Hepatic stellate cell (primary cell): ENCODE measurements around the gene PNMA8C.
"Not testable (repeated sequence)": the region's sequence is repeated elsewhere in the genome, so short reads cannot be mapped to it uniquely, and the experiment has no call there.

ENCODE experiments used
- DNase-seq: peaks from one replicate; pipeline ENCODE4 v3.0.0; 2011; ENCODE audit warnings: low spot score

The PNMA8C gene

DNA sequence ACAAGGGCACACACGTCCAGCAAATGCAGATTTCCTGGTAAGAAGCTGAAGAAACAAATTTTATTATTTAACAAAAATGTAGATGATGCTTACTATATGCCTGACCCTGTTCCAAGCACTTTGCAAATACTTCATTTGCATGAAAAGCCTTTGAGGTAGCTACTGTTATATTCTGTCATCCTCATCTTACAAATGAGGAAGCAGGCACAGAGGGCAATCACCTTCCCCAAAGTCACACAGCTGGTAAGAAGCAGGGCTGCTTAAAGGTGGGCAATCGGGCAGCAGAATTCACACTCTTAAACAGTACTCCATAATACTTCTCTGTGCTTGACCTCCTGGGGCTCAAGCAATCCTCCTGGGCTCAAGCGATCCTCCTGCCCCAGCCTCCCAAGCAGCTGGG, 18.3 kb upstream of the PNMA8C start:
- DNase-seq, result no peak

GRCh38 chr19:46446021-46446420, 17.3 kb upstream of the PNMA8C start:
- DNase-seq, result no peak

DNA sequence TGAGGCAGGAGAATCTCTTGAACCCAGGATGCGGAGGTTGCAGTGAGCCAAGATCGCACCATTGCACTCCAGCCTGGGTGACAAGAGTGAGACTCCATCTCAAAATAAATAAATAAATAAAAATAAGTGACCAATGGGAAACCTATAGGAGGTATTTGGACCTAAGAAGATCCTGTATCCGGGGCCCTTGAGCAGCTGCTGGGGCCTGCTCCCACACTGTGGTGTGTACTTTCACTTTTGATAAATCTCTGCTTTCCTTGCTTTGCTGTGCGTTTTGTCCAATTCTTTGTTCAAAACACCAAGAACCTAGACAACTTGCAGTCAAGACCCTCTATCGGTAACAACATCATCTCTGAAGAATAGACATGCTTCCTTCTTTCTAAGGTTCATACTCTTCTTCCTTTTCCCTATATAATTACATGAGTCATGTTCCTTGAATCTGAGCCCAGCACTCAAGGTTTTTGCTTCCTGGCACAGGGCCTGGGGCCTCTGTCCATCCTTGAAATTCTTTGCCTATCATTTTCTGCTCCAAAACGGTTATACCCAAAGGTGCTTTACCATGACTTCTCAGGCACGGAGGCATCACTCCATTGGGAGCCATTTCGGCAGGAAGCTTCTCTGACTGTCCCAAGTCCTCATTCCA, 14.2 kb upstream of the PNMA8C start:
- DNase-seq, result peak; percentile 53

- DNase-seq, result no peak
Observed at GRCh38 chr19:46441866-46442265, 13.1 kb upstream of the PNMA8C start.

GRCh38 chr19:46435689-46436088, 7.0 kb upstream of the PNMA8C start:
- not testable (repeated sequence) for DNase-seq

GRCh38 chr19:46435009-46435408, 6.3 kb upstream of the PNMA8C start:
- DNase-seq, result no peak

DNA sequence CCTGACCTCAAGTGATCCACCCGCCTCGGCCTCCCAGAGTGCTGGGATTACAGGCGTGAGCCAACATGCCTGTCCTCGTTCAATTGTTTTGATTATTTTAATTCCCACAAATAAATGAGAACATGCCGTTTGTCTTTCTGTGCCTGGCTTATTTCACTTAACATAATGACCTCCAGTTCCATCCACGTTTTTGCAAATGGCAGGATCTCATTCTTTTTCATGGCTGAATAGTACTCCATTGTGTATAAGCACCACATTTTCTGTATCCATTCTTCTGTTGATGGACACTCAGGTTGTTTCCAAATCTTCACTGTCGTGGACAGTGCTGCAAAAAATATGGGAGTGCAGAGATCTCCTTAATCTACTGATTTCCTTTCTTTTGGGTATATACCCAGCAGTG, 4.7 kb upstream of the PNMA8C start:
- not testable (repeated sequence) for DNase-seq

- DNase-seq, result no peak
Observed at GRCh38 chr19:46431824-46432223, 3.1 kb upstream of the PNMA8C start.

DNA sequence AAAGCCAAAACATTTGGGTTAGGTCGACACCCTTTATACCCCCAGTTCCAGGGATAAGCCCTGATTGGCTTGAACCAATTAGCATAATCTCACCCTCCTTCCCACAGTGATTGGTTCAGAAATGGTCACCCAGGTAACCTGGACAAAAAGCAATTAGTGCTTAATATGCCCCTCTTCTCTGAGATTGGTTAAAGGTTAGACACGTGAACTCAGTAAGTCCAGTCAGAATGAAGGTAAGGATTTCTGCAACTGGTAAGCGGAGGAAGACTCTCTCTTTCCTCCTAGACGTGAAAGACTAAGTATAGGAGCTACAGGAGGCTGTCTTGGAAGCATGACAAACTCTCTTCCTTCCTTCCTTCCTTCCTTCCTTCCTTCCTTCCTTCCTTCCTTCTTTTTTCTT, 1.3 kb upstream of the PNMA8C start:
- no peak for DNase-seq

- DNase-seq, result no peak
Observed at GRCh38 chr19:46427518-46428045, 1.2 kb downstream of the PNMA8C start.

DNA sequence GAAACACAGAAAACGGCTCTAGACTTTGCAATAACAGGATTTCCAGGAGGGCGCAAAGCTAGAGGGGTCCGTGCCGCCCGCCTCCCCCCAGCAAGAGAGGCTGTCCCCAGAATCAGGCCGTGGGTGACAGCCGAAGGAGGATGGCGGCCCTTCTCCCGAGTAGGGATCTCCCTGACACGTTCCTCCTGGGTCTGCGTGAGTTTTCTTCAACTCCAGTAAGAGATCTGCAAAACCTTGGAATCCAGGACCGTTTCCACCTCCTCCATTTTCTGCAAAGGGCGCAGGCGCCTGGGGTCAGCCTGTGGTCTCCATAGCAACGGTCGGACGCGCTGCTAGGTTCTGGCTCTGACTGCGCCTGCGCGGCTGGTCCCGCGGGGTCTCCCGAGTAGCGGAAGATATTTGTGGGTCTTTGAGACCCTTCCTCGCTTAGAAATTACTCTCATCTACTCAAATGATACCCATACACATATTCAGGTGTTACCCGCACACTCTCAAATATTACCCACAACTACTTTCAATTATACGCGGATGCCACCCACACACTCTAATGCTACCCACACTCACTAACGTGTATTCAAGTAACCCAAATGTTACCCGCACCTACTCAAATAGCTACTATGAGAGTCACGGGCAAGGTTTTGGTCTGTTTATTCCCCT, 2.1 kb downstream of the PNMA8C start:
- DNase-seq, result peak; percentile 63

- no peak for DNase-seq
Observed at GRCh38 chr19:46426035-46426505, 2.7 kb downstream of the PNMA8C start.

- DNase-seq, result no peak
Observed at GRCh38 chr19:46423188-46423587, 5.5 kb downstream of the PNMA8C start.

GRCh38 chr19:46422344-46422743, 6.4 kb downstream of the PNMA8C start:
- DNase-seq, result no peak

DNA sequence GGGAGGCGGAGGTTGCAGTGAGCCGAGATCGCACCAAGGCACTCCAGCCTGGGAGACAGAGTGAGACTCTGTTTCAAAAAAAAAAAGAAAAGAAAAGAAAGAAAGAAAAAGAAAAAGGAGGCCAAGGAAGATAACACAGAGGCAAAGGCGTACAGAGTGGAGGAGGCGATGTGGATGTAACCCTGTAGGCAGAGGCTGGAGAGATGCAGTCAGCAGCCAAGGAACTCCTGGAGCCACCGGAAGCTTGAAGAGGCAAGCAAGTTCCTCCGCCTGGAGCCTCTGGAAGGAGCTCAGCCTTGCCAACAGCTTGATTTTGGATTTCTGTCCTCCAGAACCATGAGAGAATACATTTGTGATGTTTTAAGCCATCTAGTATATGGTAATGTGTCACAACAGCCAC, 8.7 kb downstream of the PNMA8C start:
- DNase-seq, result no peak

- peak; percentile 66 for DNase-seq
Observed at GRCh38 chr19:46415804-46416709, 12.7 kb downstream of the PNMA8C start.

DNA sequence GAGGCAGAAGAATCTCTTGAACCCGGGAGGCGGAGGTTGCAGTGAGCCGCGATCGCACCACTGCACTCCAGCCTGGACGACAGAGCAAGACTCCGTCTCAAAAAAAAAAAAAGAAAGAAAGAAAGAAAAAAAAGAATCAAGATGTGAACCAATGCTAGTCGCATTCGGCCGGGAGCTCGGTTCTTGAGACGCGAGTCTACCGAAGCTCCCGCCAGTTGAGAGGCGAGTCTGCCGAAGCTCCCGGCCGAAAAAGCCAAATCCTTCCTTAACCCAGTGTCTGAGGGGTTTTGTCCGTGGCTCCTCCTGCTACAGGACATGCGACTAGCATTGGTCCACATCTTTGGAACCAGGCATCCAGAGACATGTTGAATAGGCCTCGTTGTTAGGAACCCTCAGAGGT, 13.8 kb downstream of the PNMA8C start:
- DNase-seq, result not testable (repeated sequence)

GRCh38 chr19:46413262-46414031, 15.3 kb downstream of the PNMA8C start, which contains the start of gene CCDC8:
Gene CCDC8 (minus strand): TSS chr19:46413564. CDS start chr19:46412810, 754 bp downstream.
- DNase-seq, result peak; percentile 40

- DNase-seq, result no peak
Observed at GRCh38 chr19:46412650-46413261, 16.0 kb downstream of the PNMA8C start.

- DNase-seq, result no peak
Observed at GRCh38 chr19:46411925-46412649, 16.6 kb downstream of the PNMA8C start.
